ENCODE data around the gene UCP1.
A peak's percentile ranks its signal among the peaks of the same experiment; 100 is the strongest.

The UCP1 gene, protein sequence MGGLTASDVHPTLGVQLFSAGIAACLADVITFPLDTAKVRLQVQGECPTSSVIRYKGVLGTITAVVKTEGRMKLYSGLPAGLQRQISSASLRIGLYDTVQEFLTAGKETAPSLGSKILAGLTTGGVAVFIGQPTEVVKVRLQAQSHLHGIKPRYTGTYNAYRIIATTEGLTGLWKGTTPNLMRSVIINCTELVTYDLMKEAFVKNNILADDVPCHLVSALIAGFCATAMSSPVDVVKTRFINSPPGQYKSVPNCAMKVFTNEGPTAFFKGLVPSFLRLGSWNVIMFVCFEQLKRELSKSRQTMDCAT

DNA sequence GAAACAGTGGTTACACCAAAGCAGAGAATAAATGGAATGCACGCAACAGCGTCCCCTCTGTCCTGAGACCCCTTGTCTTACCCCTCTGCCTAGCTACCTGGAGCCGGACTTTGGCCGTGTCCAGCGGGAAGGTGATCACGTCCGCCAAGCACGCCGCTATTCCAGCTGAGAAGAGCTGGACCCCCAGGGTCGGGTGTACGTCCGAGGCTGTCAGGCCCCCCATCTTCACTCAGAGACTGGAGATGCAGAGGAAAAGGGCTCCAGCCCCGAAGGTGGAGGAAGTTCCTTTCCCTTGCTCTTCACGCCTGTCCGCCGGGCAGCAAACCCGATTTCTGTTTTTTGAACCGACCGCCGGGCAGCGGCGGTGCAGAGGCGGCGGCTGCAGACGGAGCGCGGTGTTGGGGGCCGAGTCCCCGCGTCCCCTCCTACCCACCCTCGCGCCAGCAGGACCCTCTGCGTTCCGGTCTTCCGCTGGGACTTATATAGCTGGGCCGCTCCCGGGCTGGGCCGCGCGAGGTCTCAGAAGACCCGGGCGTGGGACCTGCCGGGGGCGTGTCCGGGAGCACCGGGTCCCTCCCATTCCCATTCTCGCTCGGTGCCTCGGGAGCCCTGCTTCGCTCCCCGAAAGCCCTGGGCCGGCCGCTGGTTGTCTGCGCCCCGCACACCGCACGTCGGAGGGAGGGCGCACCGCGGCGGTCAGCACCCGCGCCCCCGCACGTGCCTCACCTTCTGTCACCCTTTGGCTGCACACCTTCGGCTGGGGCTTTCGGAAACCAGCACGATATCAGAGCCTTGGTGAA, at the start of gene UCP1:
Gene UCP1, minus strand, starts transcription at position 455 of the 800 bp plus-strand sequence. Its CDS starts 232 bp downstream, at position 223.
- peak; percentile 29 for DNase-seq (ENCODE audit: insufficient read length, low spot score)
- FAIRE-seq: no peak

DNA sequence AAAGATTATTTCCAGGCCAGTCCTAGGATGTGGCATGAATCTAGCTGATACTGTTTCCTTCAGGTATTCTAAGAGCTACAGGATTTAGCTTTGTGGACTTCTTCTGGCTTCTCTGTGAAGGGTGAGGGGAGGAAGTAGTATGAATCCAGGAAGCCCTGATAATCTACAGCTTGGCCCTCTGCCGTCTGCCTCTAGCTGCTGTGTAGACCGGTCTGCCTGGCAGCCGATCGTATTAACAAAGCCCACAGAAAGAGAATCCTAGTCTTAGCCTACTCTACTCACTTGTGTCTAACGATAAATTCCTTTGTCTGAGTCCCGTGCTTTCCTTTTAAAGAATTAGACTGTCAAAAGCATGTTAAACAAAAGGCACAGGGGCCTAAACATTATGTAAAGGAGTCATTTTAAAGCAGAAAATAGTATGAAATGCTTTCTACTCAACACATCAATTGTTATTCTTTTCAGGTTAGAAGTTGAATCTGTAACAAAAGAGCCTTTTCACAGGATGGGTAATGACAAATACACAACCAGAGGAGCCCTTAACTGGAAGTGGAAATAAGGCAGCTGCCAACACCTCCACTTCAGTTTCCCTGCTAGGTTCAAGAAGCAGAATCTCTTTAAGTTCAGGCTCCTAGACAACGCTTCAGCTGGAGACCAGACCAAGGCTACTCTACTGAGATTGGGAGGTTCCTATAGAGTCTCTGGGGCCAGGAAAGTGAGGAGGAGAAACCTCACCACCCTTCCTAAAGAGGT, 48.9 kb upstream of the UCP1 start:
- no peak for DNase-seq (ENCODE audit: insufficient read length, low spot score)
- no peak for FAIRE-seq

DNA sequence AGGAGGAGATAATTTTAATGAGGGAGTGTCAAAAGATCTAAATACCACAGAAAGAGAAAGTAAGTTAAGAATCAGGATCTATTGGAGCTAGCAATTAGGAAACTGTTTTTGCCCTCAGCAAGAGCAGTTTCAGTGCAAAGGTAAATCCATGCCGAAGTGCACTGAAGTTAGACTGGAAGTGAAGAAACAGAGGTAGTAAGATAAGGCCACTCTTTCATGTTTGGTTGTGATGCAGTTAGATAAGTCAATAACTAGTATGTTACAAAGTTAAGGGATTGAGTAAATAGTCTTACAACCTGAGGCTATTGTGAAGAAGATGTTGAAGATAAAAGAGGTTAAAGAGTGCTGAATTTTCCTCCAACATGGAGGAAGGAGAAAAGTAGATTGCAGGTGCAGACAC, 46.7 kb upstream of the UCP1 start:
- FAIRE-seq: no peak

DNA sequence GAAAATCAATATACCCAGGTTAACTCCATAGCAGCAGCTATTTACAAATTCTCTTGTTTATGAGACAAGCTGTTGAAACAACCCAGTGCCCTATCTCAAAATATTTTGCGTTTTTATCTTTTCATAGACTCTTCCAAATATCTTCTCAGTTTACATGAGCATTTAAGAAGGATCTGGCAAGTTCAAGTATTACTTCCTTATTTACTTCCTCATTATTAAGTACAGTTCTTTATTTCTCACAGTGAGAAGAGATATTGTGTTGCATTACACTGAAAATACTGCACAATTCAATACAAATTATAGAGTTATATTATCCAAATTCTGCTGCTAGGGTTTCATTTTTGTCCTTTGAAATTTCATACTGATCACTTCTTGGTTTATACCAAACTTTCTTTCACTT, 43.6 kb upstream of the UCP1 start:
- no peak for DNase-seq (ENCODE audit: insufficient read length, low spot score)
- FAIRE-seq: no peak

More for the DNA sequence above, 46.7 kb upstream of the UCP1 start:
- no peak for DNase-seq (ENCODE audit: insufficient read length, low spot score)

DNA sequence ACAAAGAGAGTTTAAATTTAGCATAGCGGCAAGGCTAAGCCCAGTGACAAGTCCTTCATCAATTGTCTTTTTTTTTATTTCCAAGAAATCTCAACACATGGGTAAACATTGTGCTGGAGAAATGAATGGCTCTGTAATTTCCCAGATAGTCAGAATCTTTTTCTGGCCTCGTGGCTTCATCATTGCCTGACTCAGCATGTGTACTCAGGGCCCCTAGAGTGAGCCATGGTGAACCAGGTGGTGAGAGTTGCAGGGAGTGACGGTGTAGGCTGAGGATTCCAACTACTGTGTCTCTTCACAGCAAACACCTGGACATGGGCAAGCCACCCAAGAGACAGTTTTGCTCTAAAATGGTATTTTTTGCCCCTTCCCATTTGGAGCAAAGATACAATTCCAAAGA, 43.1 kb upstream of the UCP1 start:
- DNase-seq (ENCODE audit: insufficient read length, low spot score) (no peak), FAIRE-seq (no peak)

DNA sequence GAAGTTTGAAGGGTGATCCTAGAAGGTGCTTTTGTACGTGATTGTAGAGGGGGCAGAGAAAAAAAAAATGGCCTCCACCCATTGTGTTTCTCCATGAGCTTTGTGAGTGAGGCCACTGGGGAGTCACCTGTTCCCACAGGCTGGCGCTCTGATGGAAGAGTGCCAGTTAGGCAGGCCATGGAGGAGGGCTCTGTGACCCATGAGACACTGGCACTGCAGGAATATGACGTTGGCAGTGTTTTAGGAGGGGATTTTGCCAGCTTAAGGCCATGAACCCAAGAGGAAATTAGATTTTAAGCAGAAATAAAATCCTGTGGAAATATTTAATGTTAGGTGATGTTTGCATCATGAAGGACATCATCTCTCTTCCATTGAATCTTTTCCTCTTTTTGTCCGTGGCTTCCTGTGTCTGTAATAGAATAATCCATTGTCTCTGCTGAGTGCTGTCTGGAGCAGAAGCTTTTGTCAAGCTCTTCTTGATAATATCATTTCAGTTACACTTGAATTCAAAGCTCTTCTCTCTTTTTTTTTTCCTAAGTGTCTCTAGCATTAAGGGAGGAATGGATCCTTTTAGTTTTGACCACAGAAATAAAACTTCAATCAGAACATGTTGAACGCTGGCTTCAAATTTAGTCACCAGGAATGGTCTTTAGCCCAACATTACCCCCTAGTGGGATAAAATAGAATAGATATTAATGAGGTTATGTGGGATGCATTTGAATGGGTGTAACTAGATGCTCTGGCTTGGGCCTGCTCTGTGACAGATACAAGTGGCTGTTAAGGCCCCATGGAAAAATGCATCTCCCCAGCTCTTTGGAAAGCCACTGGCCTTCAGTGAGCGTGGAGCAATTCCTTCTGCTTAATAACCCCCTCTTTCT, 41.0 kb upstream of the UCP1 start:
- DNase-seq (ENCODE audit: insufficient read length, low spot score) (peak; percentile 66), FAIRE-seq (no peak)

DNA sequence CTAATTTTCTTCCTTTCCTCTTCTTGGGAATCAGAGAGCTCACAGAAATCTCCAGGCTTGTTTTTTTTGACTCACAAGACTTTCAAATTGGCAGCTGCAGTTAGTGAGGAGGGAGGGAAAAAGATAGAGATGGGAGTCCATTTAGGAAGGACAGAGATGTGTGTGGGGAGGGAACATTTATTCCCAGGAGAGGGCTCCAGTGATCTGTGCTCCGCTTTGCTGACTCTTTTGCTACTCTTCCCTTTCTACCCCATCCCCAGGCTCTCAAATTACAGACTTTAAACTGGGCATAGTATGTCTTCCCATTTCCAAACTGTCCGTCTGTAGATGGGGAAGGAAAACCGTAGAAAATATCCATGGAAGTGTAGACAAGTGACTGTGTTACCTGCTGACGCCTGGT, 39.1 kb upstream of the UCP1 start:
- no peak for FAIRE-seq
- DNase-seq (ENCODE audit: insufficient read length, low spot score): no peak

DNA sequence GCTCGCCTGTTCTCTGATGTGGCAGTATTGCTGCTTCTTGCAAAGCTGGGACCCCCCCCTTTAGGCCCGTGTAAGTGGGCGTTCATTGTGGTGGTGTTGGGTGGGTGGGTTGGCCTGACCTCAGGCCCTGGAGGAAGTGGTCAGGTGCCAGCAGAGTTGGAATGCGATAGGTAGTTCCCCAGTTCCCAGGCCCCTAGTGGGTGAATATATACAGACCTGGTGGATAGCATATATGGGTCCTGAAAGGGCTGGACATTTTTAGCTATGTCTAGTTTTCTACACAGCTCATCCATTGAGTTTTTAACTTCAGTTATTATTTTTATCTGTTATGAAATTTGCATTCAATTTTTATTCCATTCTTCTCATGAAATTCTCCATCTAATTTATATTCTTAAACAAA, 35.8 kb upstream of the UCP1 start:
- no peak for FAIRE-seq
- no peak for DNase-seq (ENCODE audit: insufficient read length, low spot score)

DNA sequence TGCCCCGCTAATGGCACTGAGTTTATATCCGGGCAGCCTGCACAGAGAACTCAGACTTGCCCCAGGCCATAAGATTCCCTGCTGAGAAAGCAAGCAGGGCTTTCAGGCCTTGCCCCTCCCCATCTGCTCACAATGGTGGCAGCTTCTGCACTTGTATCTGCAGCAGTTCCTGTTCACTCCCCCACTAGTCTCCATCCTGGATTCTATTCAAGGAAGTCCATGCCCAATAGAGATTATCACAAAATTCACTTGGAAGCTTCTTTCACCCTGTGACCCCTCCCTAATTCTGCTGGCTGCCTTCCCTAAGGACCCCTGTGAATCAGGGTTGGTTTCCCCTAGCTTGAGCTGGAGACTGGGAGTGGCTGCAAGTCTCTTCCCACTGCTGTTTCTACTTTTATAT, 34.5 kb upstream of the UCP1 start:
- no peak for FAIRE-seq
- no peak for DNase-seq (ENCODE audit: insufficient read length, low spot score)

DNA sequence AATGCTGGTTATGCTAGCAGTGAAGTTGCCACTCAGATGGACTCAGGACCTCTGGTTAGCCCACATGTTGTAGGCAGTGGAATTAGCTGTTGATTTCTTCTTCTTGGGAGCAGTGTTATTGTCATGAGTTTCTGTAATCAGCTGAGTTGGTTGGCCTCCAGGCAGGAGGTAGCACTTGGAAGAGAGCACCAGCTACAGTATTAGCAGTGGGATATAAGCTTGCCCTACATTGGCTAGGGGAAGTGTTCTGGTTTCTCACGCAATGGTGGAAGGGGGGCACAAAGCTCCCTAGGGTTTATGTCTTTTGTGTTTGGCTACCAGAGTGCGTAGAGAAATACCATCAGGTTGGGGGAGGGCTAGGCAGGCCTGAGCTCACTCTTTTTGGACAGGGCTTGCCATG, 34.0 kb upstream of the UCP1 start:
- DNase-seq (ENCODE audit: insufficient read length, low spot score) (no peak), FAIRE-seq (no peak)

DNA sequence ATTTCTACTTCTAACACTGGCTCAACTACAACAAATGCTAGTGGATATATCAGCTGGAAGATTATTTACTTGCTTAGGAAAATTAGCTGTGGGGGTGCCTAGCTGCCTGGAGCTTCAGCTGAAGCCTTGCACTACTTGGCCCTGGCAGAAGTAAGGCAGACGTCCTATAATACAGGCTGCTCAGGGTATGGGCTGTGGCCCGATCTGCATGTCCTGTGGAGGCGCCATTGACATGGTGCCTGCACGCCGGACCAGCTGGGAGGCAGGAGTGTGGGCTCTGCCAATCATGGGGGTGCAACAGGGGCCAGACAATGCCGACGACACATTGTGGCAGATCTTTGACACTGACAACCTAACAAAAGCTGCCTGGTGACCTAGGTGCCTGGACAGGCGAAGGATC, 31.6 kb upstream of the UCP1 start:
- no peak for FAIRE-seq

DNA sequence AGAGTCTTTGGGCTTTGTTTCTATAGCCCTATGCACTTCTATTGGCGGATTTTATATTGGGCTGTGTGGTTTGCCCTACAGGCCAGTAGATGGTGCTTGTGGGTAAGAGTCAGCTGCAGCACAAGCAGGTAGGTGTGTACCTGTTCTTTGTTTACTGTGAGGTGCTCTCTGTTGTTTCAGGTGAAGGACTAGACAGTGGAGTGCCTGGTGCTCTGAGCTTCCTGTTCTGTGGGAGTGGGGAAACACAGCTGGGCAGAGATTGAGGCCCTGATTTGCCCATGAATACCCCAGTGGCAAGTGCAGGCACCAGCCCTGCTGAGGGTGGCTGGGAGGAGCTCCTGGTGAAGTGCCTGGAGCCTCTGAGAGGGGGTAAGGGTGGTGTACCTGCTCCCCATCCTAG, 26.3 kb upstream of the UCP1 start:
- FAIRE-seq (peak; percentile 13), DNase-seq (ENCODE audit: insufficient read length, low spot score) (no peak)

More for the DNA sequence above, 31.6 kb upstream of the UCP1 start:
- no peak for DNase-seq (ENCODE audit: insufficient read length, low spot score)

DNA sequence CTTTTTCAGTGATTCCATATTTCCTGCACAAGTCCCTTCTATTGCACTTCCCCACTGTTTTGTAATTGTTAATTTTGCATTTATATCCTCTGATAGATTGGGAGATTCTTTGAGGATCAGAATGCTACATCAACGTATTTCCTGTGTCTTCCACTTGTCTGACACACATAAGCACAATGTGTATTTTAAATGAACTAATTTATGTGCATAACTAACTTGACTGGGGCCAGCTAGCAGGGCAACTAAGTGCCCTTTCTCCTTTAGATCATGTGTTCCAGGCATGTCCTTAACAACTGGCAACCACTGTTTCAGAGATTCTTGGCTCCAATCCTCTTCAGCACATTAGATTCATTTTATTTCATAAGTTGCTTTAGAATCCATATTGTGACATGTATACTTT, 15.7 kb upstream of the UCP1 start:
- FAIRE-seq (no peak), DNase-seq (ENCODE audit: insufficient read length, low spot score) (no peak)

DNA sequence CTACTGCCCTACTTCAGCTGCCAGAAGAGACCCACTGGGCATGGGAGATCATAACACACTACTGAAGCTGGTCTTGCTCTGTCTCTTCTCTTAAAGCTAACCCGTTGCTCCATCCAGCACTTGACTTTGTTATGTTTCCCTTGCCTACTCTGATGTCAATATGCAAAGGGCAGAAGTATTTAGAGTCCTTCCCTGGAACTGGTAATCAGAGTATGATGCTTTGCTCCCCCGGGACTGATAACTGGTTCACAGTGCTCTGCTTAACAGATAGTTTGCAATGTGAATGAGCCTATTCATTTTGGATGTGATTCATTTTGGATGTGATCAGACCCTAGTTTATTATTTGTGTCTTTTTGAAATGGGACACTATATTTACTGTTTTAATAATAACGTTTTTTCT, 12.3 kb upstream of the UCP1 start:
- FAIRE-seq: no peak
- DNase-seq (ENCODE audit: insufficient read length, low spot score): no peak

DNA sequence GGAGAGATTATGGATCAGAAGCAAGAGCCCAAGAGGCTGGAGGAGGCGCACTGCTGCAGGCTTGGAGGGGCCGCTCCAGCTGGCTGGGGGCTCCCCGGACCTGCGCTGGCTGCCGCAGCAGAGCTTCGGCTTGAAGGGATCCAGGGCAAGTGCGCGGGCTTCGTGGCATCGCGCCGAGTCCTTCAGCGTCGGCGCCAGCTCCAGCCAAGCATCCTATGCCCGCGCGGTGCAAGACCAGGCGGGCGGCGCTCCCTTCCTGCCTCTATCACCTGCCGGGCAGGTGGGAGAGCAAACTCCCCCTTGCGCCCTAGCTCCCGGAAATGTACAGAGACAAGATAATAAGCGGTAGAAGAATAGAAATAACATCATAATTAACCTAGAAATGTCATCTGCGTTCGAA, 10.5 kb upstream of the UCP1 start:
- FAIRE-seq (no peak), DNase-seq (ENCODE audit: insufficient read length, low spot score) (no peak)

DNA sequence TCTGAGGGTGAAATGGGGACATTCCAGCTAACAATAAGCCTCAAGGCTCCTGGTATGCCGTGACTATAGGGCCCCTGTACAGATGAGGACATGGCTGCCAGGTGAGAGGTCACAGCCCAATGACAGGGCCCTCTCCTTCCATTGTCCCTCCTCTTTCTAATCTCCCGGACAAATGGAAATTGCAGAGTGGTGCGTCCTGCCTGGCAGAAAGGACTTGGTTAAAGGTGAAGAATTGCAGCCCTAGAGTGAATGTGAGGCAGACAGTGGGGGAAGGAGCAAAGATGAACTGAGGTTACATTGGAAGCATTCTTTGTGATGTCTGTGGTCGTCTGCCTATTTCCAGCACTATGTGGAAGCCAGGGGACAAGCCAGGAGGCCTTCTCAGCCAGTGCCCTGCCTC, 6.7 kb upstream of the UCP1 start:
- DNase-seq (ENCODE audit: insufficient read length, low spot score) (no peak), FAIRE-seq (no peak)

DNA sequence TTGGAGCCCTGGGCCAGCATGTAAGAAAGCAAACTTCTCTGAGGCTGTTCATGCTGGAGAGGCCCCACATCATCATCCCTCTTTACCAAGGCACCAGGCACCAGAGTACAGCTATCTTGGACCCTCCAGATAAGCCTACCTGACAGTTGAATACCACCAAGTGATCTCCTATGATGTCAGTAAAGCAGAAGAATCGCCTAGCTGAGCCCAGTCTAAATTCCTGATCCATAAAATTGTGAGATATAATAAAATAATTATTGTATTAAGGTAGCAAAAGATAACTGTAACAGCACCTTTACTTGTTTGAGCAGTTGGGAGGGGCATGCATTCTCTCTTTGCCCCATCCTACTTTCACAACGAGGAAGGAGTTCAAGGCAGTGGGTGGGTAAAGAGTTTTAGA, 2.9 kb upstream of the UCP1 start:
- no peak for FAIRE-seq

DNA sequence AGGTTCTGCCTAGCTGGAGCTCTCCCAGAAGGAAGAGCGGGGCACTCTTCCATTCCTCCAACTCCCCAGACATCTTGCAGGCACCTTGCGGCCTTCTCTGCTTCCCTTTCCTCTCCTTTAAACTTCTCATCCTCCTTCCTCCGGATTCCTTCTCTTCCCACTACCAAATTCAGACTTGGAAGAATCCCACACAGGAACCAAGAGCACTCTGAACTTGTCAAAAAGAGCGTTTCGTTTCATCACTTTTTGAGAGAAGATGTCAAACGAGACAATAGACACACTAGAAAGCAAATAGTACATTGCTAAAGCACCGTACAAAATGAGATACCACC, 512 bp upstream of the UCP1 start:
- DNase-seq (ENCODE audit: insufficient read length, low spot score): no peak
- no peak for FAIRE-seq

More for the DNA sequence above, 2.9 kb upstream of the UCP1 start:
- no peak for DNase-seq (ENCODE audit: insufficient read length, low spot score)

DNA sequence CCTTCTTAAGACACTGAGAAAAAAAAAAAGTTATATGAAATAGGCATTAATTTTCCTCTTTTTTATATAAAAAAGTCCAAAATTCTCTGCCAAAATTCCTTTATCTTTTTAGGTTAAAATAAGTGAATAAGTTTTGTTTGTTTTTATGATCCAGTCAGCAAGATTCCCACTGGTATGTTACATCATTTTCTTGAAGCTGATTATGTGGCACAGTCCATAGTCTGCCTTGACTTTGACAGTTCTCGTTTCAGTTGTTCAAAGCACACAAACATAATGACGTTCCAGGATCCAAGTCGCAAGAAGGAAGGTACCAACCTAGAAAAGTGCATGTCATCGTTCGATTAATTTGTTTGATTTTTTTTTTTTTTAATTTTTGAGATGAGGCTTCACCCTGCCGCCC, 9.1 kb downstream of the UCP1 start:
- no peak for DNase-seq (ENCODE audit: insufficient read length, low spot score)
- no peak for FAIRE-seq

DNA sequence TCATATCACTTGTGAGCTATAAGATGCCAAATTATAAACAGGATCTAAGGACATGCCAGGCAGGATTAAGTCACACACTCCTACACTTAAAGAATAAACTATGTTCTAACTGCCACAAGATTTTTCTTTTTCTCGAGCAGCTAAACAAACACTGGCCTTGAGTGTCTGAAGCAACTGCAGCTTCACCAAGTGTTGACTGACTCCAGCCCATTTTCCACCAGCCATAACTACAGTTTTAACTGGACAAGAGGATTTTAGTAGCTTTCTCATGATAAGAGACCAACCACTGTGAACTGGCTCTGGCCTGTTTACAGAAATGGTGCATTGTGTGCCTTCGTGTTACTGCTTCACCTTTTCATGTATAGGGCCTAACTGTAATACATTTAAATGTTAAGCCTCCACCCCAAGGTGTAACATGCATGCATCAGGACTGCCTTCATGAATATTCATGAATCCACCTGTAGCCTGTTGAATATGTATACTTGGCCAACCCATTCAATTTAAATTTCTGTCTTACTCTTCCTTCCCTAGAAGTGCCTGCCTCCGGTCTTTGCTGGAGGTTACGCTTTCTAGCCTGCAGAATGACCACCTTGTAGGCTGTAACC, 10.8 kb downstream of the UCP1 start:
- FAIRE-seq: no peak
- DNase-seq (ENCODE audit: insufficient read length, low spot score): no peak

Data from HTR-8/SVneo (cell line).